Measurements from ENCODE around the gene ELMO1.

DNA sequence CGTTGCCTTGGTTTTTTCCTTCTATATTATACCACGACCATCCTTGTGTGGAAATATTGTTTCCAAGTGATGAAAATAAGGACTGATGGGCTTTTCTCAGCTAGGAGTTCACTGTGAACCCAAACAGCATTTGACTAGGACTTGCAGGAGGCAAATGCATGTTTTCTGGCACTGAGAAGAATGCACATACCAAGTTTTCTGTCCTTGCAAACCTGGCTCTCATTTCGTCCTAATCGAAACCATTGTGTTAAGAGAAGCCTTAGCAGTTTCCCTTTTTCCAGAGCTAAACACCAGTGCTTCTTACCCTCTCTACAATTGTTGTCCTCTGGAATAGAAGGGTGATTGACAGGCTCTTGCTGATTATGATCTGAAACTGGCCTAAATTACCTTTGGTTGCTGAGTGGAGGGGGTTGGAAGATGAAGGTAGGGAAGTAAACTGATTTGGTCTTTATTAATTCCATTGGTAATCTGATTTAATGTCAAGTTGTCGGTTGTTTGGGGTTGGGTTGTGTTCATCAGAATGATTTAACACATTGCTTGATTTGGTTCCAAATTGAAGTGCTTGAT is 33.1 kb upstream of the ELMO1 start:
- TF ChIP-seq, protein P1, sequence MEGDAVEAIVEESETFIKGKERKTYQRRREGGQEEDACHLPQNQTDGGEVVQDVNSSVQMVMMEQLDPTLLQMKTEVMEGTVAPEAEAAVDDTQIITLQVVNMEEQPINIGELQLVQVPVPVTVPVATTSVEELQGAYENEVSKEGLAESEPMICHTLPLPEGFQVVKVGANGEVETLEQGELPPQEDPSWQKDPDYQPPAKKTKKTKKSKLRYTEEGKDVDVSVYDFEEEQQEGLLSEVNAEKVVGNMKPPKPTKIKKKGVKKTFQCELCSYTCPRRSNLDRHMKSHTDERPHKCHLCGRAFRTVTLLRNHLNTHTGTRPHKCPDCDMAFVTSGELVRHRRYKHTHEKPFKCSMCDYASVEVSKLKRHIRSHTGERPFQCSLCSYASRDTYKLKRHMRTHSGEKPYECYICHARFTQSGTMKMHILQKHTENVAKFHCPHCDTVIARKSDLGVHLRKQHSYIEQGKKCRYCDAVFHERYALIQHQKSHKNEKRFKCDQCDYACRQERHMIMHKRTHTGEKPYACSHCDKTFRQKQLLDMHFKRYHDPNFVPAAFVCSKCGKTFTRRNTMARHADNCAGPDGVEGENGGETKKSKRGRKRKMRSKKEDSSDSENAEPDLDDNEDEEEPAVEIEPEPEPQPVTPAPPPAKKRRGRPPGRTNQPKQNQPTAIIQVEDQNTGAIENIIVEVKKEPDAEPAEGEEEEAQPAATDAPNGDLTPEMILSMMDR (IDR thresholded peaks at IDR 0.05 in 2 of 3, conservative IDR thresholded peaks at IDR 0.05 in 1 of 3; ENCODE audit: borderline replicate concordance in 1 of 3, insufficient read depth in 1 of 3, low read depth in 2 of 3, low read length in 2 of 3), result no peak
- TF ChIP-seq, protein P2, sequence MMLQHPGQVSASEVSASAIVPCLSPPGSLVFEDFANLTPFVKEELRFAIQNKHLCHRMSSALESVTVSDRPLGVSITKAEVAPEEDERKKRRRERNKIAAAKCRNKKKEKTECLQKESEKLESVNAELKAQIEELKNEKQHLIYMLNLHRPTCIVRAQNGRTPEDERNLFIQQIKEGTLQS (IDR thresholded peaks at IDR 0.05), result no peak
- TF ChIP-seq POLR2AphosphoS5 (IDR thresholded peaks at IDR 0.05; ENCODE audit: low read depth, low read length), result no peak
- TF ChIP-seq, protein P3, sequence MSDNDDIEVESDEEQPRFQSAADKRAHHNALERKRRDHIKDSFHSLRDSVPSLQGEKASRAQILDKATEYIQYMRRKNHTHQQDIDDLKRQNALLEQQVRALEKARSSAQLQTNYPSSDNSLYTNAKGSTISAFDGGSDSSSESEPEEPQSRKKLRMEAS (IDR thresholded peaks at IDR 0.05), result no peak
- no peak for TF ChIP-seq EZH2 (IDR thresholded peaks at IDR 0.05)
- no peak for TF ChIP-seq FOSL1 (IDR thresholded peaks at IDR 0.05; ENCODE audit: low read depth)
- TF ChIP-seq SIN3A (IDR thresholded peaks at IDR 0.05; ENCODE audit: low read depth), result no peak
- TF ChIP-seq POLR2A (IDR thresholded peaks at IDR 0.05; ENCODE audit: borderline replicate concordance, extremely low read depth, insufficient read depth, insufficient read length), result no peak
- TF ChIP-seq, protein P4, sequence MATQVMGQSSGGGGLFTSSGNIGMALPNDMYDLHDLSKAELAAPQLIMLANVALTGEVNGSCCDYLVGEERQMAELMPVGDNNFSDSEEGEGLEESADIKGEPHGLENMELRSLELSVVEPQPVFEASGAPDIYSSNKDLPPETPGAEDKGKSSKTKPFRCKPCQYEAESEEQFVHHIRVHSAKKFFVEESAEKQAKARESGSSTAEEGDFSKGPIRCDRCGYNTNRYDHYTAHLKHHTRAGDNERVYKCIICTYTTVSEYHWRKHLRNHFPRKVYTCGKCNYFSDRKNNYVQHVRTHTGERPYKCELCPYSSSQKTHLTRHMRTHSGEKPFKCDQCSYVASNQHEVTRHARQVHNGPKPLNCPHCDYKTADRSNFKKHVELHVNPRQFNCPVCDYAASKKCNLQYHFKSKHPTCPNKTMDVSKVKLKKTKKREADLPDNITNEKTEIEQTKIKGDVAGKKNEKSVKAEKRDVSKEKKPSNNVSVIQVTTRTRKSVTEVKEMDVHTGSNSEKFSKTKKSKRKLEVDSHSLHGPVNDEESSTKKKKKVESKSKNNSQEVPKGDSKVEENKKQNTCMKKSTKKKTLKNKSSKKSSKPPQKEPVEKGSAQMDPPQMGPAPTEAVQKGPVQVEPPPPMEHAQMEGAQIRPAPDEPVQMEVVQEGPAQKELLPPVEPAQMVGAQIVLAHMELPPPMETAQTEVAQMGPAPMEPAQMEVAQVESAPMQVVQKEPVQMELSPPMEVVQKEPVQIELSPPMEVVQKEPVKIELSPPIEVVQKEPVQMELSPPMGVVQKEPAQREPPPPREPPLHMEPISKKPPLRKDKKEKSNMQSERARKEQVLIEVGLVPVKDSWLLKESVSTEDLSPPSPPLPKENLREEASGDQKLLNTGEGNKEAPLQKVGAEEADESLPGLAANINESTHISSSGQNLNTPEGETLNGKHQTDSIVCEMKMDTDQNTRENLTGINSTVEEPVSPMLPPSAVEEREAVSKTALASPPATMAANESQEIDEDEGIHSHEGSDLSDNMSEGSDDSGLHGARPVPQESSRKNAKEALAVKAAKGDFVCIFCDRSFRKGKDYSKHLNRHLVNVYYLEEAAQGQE (IDR thresholded peaks at IDR 0.05; ENCODE audit: low read depth), result no peak
- TF ChIP-seq ELF1 (IDR thresholded peaks at IDR 0.05; ENCODE audit: borderline replicate concordance, low read depth), result no peak
